Neural progenitor cell (in vitro differentiated cells): Measurements from ENCODE around the gene GLO1. TPM values are rescaled to one million over a fixed set of nuclear protein-coding genes. Genes with fewer than 3 reads are reported as not detected.

ENCODE experiments used
- DNase-seq: peaks from one replicate; pipeline ENCODE4 v3.0.0-alpha.2; 2016; ENCODE audit warnings: low spot score
- H2AFZ ChIP-seq: fragments of 200-600 bp; sonication (generic); replicated peaks from 2 replicates; pipeline ENCODE4 v1.6.1; 2016; ENCODE audit warnings: antibody characterized with exemption
- H3F3A ChIP-seq: fragments of 200-600 bp; sonication (generic); 2 replicates; pipeline ENCODE4 v1.6.1; 2016; ENCODE audit warnings: antibody characterized with exemption, low read depth
- H3K27ac ChIP-seq: fragments of 200-600 bp; sonication (generic); 2 replicates; pipeline ENCODE4 v1.5.1; 2016; ENCODE audit warnings: mild to moderate bottlenecking
- H3K27me3 ChIP-seq: fragments of 200-600 bp; sonication (generic); 2 replicates; pipeline ENCODE4 v1.6.1; 2016; ENCODE audit warnings: mild to moderate bottlenecking, moderate library complexity
- H3K36me3 ChIP-seq: fragments of 200-600 bp; sonication (generic); 2 replicates; pipeline ENCODE4 v1.5.1; 2016
- H3K4me1 ChIP-seq: fragments of 200-600 bp; sonication (generic); 2 replicates; pipeline ENCODE4 v1.6.1; 2016; ENCODE audit warnings: mixed run types
- H3K4me2 ChIP-seq: fragments of 200-600 bp; sonication (generic); 2 replicates; pipeline ENCODE4 v1.6.1; 2016
- H3K4me3 ChIP-seq: fragments of 200-600 bp; sonication (generic); 2 replicates; pipeline ENCODE4 v1.5.1; 2016
- H3K79me2 ChIP-seq: fragments of 200-600 bp; sonication (generic); 2 replicates; pipeline ENCODE4 v1.6.1; 2016; ENCODE audit warnings: low read depth
- H3K9ac ChIP-seq: fragments of 200-600 bp; sonication (generic); 2 replicates; pipeline ENCODE4 v1.6.1; 2016
- H3K9me3 ChIP-seq: fragments of 200-600 bp; sonication (generic); 2 replicates; pipeline ENCODE4 v1.5.1; 2016; ENCODE audit warnings: low read depth
- H4K20me1 ChIP-seq: fragments of 200-600 bp; sonication (generic); 2 replicates; pipeline ENCODE4 v1.6.1; 2016; ENCODE audit warnings: low read depth
- H3K27ac Mint-ChIP-seq: 3 replicates; pipeline ENCODE4 v1.8.0; 2021; ENCODE audit warnings: mixed read lengths
- H3K27me3 Mint-ChIP-seq: 2 replicates; pipeline ENCODE4 v1.8.0; 2022; ENCODE audit warnings: low read depth, mild to moderate bottlenecking, inconsistent platforms, moderate library complexity, mixed read lengths; ENCODE audit not compliant: insufficient read depth
- H3K36me3 Mint-ChIP-seq: 3 replicates; pipeline ENCODE4 v1.8.0; 2021; ENCODE audit warnings: mixed read lengths
- H3K4me1 Mint-ChIP-seq: 3 replicates; pipeline ENCODE4 v1.8.0; 2021; ENCODE audit warnings: mixed read lengths
- H3K4me3 Mint-ChIP-seq: 3 replicates; pipeline ENCODE4 v1.8.0; 2021; ENCODE audit warnings: mild to moderate bottlenecking, moderate library complexity, mixed read lengths
- H3K9me3 Mint-ChIP-seq: 3 replicates; pipeline ENCODE4 v1.8.0; 2020; ENCODE audit warnings: mixed read lengths
- EZH2 ChIP-seq: fragments of 200-600 bp; sonication (generic); IDR thresholded peaks from 2 replicates; pipeline ENCODE4 v1.6.1; 2017; ENCODE audit warnings: antibody characterized with exemption, mild to moderate bottlenecking, moderate library complexity
- EZH2phosphoT487 ChIP-seq: fragments of 200-600 bp; sonication (generic); IDR thresholded peaks from 2 replicates; pipeline ENCODE4 v1.6.1; 2017; ENCODE audit warnings: antibody characterized with exemption
- total RNA-seq: library from RNA; depleted of rRNA; stranded (reverse); fragments of >200 nt; gene quantifications from 2 replicates; pipeline ENCODE4 v1.2.3, GENCODE V29; 2015; ENCODE audit warnings: low replicate concordance
- TF ChIP-seq, protein P1 (sequence below): fragments of 200-600 bp; sonication (generic); IDR thresholded peaks from 2 replicates; pipeline ENCODE4 v1.5.1; 2017; ENCODE audit warnings: antibody characterized with exemption, mild to moderate bottlenecking

GLO1 gene
- total RNA-seq, 1 donor from 2014 or later: 525 TPM

DNA sequence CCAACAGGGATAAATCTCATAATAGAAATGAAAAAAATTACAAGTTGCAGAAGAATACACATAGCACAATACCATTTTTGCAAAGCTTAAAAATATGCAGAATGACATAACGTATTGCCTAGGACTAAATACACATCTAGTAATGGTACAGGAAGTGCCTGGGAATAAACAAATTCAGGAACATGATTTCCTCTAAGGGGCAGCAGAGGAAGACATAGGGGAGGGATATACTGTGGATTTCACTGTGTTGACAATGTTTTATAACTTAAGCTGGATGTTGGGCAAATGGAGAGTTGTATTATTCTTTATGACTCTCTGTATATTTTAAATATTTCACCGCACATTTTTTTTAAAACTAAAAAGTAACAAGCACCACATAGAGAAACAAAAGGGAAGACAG, 5.6 kb upstream of the GLO1 start:
- Mint-ChIP-seq H3K36me3 (no peaks in the 10 kb centered on the region), H3K27me3 (peaks cover 2% of the 10 kb centered on the region), H3K9me3 (peaks cover 6% of the 10 kb centered on the region), H3K4me3 (no peak overlapping the region), H3K4me1 (no peaks in the 10 kb centered on the region), H3K27ac (no peak overlapping the region)
- Histone ChIP-seq H3F3A (no peaks in the 10 kb centered on the region), H3K9me3 (no peaks in the 10 kb centered on the region), H3K4me2 (no peak overlapping the region), H2AFZ (no peak overlapping the region), H3K27ac (no peak overlapping the region), H3K4me3 (no peak overlapping the region), H3K36me3 (no peaks in the 10 kb centered on the region), H4K20me1 (no peaks in the 10 kb centered on the region), H3K9ac (no peak overlapping the region), H3K4me1 (no peaks in the 10 kb centered on the region), H3K79me2 (no peaks in the 10 kb centered on the region), H3K27me3 (no peaks in the 10 kb centered on the region)
- no peak for DNase-seq
- TF ChIP-seq, protein P1, sequence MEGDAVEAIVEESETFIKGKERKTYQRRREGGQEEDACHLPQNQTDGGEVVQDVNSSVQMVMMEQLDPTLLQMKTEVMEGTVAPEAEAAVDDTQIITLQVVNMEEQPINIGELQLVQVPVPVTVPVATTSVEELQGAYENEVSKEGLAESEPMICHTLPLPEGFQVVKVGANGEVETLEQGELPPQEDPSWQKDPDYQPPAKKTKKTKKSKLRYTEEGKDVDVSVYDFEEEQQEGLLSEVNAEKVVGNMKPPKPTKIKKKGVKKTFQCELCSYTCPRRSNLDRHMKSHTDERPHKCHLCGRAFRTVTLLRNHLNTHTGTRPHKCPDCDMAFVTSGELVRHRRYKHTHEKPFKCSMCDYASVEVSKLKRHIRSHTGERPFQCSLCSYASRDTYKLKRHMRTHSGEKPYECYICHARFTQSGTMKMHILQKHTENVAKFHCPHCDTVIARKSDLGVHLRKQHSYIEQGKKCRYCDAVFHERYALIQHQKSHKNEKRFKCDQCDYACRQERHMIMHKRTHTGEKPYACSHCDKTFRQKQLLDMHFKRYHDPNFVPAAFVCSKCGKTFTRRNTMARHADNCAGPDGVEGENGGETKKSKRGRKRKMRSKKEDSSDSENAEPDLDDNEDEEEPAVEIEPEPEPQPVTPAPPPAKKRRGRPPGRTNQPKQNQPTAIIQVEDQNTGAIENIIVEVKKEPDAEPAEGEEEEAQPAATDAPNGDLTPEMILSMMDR: no peak
- TF ChIP-seq EZH2phosphoT487: no peak
- no peak for TF ChIP-seq EZH2

DNA sequence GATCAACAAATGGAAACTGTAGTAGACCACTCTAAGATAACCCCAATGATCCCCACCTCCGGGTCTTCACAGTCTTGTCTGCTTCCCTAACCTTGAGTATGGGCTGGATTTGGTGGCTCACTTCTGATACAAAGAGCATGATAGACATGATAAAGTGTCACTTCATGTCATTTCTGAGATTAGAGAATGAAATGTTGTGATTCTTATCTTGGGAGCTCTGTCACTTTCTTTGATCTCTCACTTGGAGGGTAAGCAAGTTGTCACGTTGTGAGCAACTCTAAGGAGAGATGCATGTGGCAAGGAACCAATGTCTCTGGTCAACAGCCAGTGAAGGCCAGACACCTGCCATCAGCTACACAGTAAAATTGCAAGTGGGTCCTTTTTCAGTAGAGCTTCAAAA, 3.0 kb upstream of the GLO1 start:
- TF ChIP-seq EZH2phosphoT487 (no peak), EZH2 (no peak)
- TF ChIP-seq, protein P1: no peak
- Histone ChIP-seq H3K4me1 (no peaks in the 10 kb centered on the region), H3F3A (no peaks in the 10 kb centered on the region), H3K9ac (no peak overlapping the region), H3K27ac (no peak overlapping the region), H2AFZ (no peak overlapping the region), H3K27me3 (no peaks in the 10 kb centered on the region), H3K4me2 (no peak overlapping the region), H3K79me2 (peaks cover 20% of the 10 kb centered on the region), H3K36me3 (no peaks in the 10 kb centered on the region), H3K4me3 (no peak overlapping the region), H4K20me1 (no peaks in the 10 kb centered on the region), H3K9me3 (no peaks in the 10 kb centered on the region)
- Mint-ChIP-seq H3K4me3 (no peak overlapping the region), H3K4me1 (peaks cover 10% of the 10 kb centered on the region), H3K9me3 (peaks cover 16% of the 10 kb centered on the region), H3K36me3 (peaks cover 14% of the 10 kb centered on the region), H3K27me3 (peaks cover 2% of the 10 kb centered on the region), H3K27ac (no peak overlapping the region)
- DNase-seq: no peak

DNA sequence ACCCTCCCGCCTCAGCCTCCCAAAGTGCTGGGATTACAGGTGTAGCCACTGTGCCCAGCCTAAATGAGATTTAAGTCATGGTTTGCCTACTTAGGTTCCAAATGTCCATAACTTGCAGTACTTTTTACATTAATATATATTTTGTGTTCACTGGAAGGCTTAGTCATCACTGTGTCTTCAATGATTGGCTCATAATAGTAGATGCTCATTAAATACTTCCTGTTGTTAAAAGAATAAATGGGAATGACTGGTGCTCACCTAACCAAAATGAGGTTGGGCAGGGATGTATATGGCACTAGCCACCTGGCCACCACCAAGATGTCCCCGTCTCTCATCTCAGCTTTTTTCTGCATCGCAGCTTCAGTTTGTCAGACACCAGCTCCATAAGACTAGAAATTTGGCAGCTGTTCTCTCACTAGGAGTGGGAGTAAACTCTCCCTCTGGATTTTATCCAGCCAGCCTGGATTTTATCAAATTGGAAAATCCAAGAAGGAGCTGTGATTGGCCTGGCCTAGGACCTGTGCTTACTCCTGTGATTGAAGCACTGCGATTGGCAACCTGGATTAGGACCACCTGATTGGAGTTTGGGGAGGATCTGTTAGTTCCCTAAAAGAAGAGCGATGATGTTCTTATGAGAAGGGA, 1.1 kb upstream of the GLO1 start:
- DNase-seq: no peak
- H3K4me1 Mint-ChIP-seq: peaks cover 10% of the 10 kb centered on the region
- no peak overlapping the region for H3K9ac ChIP-seq
- no peaks in the 10 kb centered on the region for H3K4me1 ChIP-seq
- H3K79me2 ChIP-seq: peaks cover 38% of the 10 kb centered on the region
- H4K20me1 ChIP-seq: no peaks in the 10 kb centered on the region
- no peaks in the 10 kb centered on the region for H3K9me3 ChIP-seq
- peaks cover 4% of the 10 kb centered on the region for H3K27me3 Mint-ChIP-seq
- H3K27me3 ChIP-seq: no peaks in the 10 kb centered on the region
- H3F3A ChIP-seq: peaks cover 3% of the 10 kb centered on the region
- peak overlapping the region; percentile 50 for H3K4me3 Mint-ChIP-seq
- no peak overlapping the region for H3K4me2 ChIP-seq
- H3K27ac ChIP-seq: no peak overlapping the region
- H2AFZ ChIP-seq: no peak overlapping the region
- H3K36me3 ChIP-seq: peaks cover 5% of the 10 kb centered on the region
- TF ChIP-seq EZH2: no peak
- no peak for TF ChIP-seq EZH2phosphoT487
- TF ChIP-seq, protein P1: no peak
- no peak overlapping the region for H3K27ac Mint-ChIP-seq
- peaks cover 30% of the 10 kb centered on the region for H3K36me3 Mint-ChIP-seq
- H3K9me3 Mint-ChIP-seq: peaks cover 30% of the 10 kb centered on the region
- no peak overlapping the region for H3K4me3 ChIP-seq
